ENCODE measurements around the gene NEDD1. TPM values are rescaled to one million over a fixed set of nuclear protein-coding genes. Genes with fewer than 3 reads are reported as not detected.

The NEDD1 gene
- polyA plus RNA-seq, 1 donor from 2014 or later: 26.5 TPM

GRCh38 chr12:96948782-96949181 is 41.7 kb downstream of the NEDD1 start:
- Mint-ChIP-seq H3K27ac (no peak overlapping the region), H3K27me3 (no peaks in the 10 kb centered on the region), H3K9me3 (peaks cover 0 to 4% (median 0%) of the 10 kb centered on the region in 3 donors), H3K4me1 (no peaks in the 10 kb centered on the region), H3K36me3 (peaks cover 14% of the 10 kb centered on the region), H3K4me3 (no peak overlapping the region)

GRCh38 chr12:96979532-96979931 is 72.5 kb downstream of the NEDD1 start:
- Mint-ChIP-seq H3K27me3 (no peaks in the 10 kb centered on the region), H3K4me1 (no peaks in the 10 kb centered on the region), H3K27ac (no peak overlapping the region)

GRCh38 chr12:96980991-96981414 is 73.9 kb downstream of the NEDD1 start:
- Mint-ChIP-seq H3K27me3 (peaks cover 4% of the 10 kb centered on the region), H3K4me1 (peaks cover 0 to 2% (median 0%) of the 10 kb centered on the region in 3 donors), H3K9me3 (no peaks in the 10 kb centered on the region), H3K27ac (no peak overlapping the region), H3K36me3 (no peaks in the 10 kb centered on the region), H3K4me3 (no peak overlapping the region)

More at GRCh38 chr12:96979532-96979931, 72.5 kb downstream of the NEDD1 start:
- Mint-ChIP-seq H3K4me3 (no peak overlapping the region), H3K36me3 (no peaks in the 10 kb centered on the region), H3K9me3 (no peaks in the 10 kb centered on the region)

GRCh38 chr12:96981911-96982310 is 74.9 kb downstream of the NEDD1 start:
- Mint-ChIP-seq H3K9me3 (no peaks in the 10 kb centered on the region), H3K36me3 (no peaks in the 10 kb centered on the region), H3K27me3 (peaks cover 6% of the 10 kb centered on the region), H3K4me3 (no peak overlapping the region), H3K27ac (no peak overlapping the region), H3K4me1 (peaks cover 0 to 4% (median 0%) of the 10 kb centered on the region in 3 donors)

- no peak overlapping the region for H3K4me3 Mint-ChIP-seq
- peaks cover 6% of the 10 kb centered on the region for H3K27me3 Mint-ChIP-seq
- no peak overlapping the region for H3K27ac Mint-ChIP-seq
- H3K9me3 Mint-ChIP-seq: no peaks in the 10 kb centered on the region
- H3K36me3 Mint-ChIP-seq: no peaks in the 10 kb centered on the region
- H3K4me1 Mint-ChIP-seq: peaks cover 0 to 4% (median 0%) of the 10 kb centered on the region in 3 donors
These were observed 75.6 kb downstream of the NEDD1 start for GRCh38 chr12:96982671-96983070.

DNA sequence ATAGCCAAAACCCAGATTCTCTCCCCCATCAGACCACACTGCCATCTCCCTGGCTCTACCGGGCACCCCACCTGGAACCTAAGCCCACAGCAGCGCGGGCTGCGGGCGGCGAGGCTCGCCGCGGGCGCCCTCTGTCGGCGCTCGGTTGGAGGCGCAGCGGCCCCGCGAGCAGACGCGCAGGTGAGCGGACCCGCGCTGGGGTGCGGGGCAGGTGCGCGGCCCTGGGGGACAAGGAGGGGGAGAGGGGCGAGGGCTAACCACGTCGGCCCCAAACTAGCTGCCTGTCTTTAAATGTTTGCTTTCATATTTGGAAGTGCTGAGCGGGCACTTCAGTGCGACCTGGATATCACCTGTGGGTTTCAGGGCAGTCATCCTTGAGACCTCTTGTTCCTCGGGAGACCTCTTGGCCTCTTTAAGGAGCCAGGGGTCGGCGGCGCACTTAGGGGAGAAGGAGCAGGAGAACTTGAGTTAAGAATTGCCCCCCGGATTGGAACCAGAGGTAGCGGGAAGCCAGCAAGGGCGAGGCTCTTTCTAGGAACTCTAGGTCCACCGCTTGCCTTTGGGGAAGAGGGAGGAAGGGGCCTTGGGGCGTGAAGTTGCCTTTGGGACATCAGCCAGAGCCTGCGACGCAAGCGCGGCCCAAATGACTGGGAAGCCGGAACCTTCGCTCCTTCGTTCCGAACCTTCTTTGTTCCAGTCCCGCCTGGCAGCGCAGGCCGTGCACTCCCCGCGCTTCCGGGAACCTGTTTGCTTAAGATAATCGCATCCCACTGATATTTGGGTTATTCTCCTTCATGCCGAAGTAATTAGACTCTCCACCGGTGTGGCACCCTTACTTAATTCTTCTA is 78.7 kb downstream of the NEDD1 start:
- Mint-ChIP-seq H3K9me3 (no peaks in the 10 kb centered on the region), H3K27ac (peak overlapping the region in 1 of 3 donors; percentile 37), H3K36me3 (no peaks in the 10 kb centered on the region), H3K4me3 (peak overlapping the region in 3 of 4 donors; percentile 51 to 94 (median 91)), H3K4me1 (peaks cover 0 to 4% (median 0%) of the 10 kb centered on the region in 3 donors), H3K27me3 (peaks cover 6% of the 10 kb centered on the region)

DNA sequence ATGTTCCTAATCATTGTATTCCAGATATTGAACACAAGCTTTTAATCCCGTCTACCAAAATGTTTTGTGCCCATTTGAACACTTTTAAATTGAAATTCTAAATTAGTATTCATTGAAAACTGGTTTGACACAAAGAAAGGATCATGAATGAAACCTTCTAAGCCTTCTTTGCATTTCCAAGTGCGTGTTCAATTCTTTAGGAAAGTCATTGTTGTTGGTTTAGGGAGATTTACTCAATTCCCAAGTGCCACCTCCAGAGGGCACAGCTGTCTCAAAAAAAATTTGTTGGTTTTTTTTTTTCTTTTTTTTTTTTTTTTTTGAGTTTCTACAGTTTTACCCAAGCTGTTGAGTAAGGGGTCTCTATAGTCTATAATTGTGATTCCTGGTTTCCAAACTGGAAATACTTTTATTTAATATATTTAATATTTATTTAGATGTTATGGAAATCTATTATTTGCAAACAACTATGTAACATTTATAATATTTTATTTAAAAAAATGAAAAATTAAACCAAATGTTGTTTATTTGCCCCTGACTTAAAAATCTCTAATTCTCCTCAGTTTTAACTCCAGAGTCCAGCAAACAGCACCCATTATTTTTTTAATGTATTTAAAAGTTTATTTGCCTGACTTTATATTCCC is 79.9 kb downstream of the NEDD1 start:
- Mint-ChIP-seq H3K4me3 (peak overlapping the region in 1 of 4 donors; percentile 24), H3K4me1 (peaks cover 0 to 4% (median 0%) of the 10 kb centered on the region in 3 donors), H3K36me3 (no peaks in the 10 kb centered on the region), H3K27me3 (peaks cover 8% of the 10 kb centered on the region), H3K9me3 (no peaks in the 10 kb centered on the region), H3K27ac (no peak overlapping the region)

DNA sequence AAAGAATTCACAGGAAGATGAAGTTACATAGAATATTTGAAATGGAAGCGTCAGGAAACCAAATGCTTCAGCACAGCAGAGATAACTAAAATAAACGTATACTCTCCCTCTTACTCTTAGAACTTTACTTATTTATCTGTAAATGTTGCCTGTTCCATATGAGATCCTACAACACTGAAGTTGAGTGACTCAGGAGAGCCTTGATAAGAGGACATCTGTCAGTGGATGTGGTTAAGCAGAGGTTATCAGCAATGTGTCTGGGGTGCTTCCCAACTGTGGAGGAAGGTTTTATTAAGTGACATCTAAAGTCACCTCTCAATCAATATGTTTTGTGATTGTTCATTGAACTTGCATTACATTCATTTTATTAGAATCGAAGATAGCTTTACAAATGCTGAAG is 81.9 kb downstream of the NEDD1 start:
- Mint-ChIP-seq H3K4me1 (peaks cover 0 to 4% (median 0%) of the 10 kb centered on the region in 3 donors), H3K9me3 (no peaks in the 10 kb centered on the region), H3K36me3 (no peaks in the 10 kb centered on the region), H3K27me3 (peaks cover 10% of the 10 kb centered on the region), H3K4me3 (no peak overlapping the region), H3K27ac (no peak overlapping the region)

- H3K27me3 Mint-ChIP-seq: peaks cover 10% of the 10 kb centered on the region
- no peak overlapping the region for H3K4me3 Mint-ChIP-seq
- H3K9me3 Mint-ChIP-seq: no peaks in the 10 kb centered on the region
- H3K4me1 Mint-ChIP-seq: peaks cover 0 to 4% (median 0%) of the 10 kb centered on the region in 3 donors
- peak overlapping the region in 1 of 3 donors; percentile 17 for H3K27ac Mint-ChIP-seq
- no peaks in the 10 kb centered on the region for H3K36me3 Mint-ChIP-seq
These were observed 82.9 kb downstream of the NEDD1 start for GRCh38 chr12:96989916-96990315.

DNA sequence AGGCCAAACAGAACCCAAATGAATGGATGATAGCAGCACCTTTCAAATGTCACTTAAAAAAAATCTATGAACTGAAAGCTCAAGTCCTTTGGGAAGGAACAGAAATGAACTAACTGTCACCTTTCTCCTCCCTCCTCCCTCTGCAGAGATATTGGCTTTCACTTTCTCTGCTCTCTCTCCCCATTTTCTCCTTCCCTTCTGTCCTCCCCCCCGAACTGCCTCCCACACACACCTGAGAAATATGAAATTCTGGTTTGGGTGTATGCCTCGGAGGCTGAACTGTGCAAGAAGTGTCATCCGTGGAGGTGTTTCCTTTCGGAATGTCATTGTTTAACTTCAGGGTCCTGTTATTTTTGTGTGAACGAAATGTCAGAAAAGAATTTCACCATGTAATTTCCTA is 87.8 kb downstream of the NEDD1 start:
- Mint-ChIP-seq H3K9me3 (peaks cover 0 to 2% (median 0%) of the 10 kb centered on the region in 3 donors), H3K27me3 (peaks cover 6% of the 10 kb centered on the region), H3K4me3 (no peak overlapping the region), H3K27ac (no peak overlapping the region), H3K36me3 (no peaks in the 10 kb centered on the region), H3K4me1 (no peaks in the 10 kb centered on the region)

DNA sequence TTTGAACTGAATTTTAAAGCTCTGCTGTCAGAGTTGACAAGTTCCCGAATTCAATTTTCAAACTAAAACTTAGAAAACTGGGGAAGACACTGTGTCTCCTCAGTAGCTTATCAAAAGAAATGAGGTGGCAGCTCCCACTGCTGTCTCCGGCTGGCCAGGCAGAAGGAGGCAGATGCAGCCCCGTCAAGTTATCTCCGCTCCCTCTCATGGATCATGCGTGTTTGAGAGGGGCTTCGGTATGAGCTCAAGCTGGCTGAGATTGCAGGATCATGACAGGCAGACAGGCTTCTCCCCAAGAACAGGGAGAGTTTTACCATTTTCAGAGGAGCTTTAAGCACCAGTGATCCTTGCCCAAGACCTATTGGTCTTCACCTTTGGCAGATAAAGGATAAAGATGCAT is 88.8 kb downstream of the NEDD1 start:
- H3K4me1 Mint-ChIP-seq: no peaks in the 10 kb centered on the region
- peaks cover 0 to 2% (median 0%) of the 10 kb centered on the region in 3 donors for H3K9me3 Mint-ChIP-seq
- H3K27ac Mint-ChIP-seq: no peak overlapping the region
- peaks cover 5% of the 10 kb centered on the region for H3K27me3 Mint-ChIP-seq
- no peak overlapping the region for H3K4me3 Mint-ChIP-seq
- no peaks in the 10 kb centered on the region for H3K36me3 Mint-ChIP-seq

DNA sequence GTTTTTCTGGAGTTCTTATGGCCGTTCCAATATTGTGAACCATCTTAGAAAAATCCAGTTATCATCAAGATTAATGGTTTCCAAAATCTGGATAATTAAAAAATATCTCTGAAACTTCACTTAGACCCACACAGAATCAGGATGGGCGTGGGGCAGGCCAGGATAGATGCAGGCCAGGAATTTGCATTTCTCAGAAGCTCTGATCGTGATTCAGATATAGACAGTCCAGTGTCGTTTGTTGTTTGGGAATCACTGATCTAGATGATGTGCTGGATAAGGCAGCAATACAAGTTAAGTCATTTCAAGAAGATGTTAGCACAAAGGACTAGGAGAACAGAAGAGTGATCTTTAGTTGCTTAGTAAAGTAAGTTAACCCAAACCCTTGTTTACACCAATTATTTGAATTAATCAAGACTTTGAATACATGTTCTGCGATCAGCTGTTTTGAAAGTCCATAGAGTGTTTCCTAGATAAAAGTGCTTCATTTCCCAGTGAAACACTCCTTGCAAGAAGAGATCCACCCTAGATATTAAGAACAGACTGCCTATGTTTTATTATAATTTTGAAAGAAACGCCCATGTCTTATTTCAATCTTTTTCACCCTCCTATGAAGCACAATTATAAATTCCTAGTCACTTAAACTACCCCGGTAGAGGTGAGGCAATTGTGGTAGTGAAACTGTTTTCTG is 90.9 kb downstream of the NEDD1 start:
- Mint-ChIP-seq H3K9me3 (peaks cover 0 to 2% (median 0%) of the 10 kb centered on the region in 3 donors), H3K27ac (no peak overlapping the region), H3K4me1 (no peaks in the 10 kb centered on the region), H3K4me3 (no peak overlapping the region), H3K36me3 (no peaks in the 10 kb centered on the region), H3K27me3 (peaks cover 2% of the 10 kb centered on the region)

- peak overlapping the region in 1 of 3 donors; percentile 25 for H3K27ac Mint-ChIP-seq
- H3K36me3 Mint-ChIP-seq: no peaks in the 10 kb centered on the region
- peaks cover 3% of the 10 kb centered on the region for H3K27me3 Mint-ChIP-seq
- no peak overlapping the region for H3K4me3 Mint-ChIP-seq
- no peaks in the 10 kb centered on the region for H3K4me1 Mint-ChIP-seq
- H3K9me3 Mint-ChIP-seq: peaks cover 0 to 2% (median 0%) of the 10 kb centered on the region in 3 donors
These were observed 96.2 kb downstream of the NEDD1 start for GRCh38 chr12:97003276-97003675.

Measured in IgD-negative memory B cell (primary cell).